Right lobe of liver (tissue), 6 donors: ENCODE data around the gene ITPRID2. TPM values are rescaled to one million over a fixed set of nuclear protein-coding genes. Genes with fewer than 3 reads are reported as not detected.

ENCODE experiments used
- ATAC-seq, 4 donors: fragments of 200-7000 bp; cut with Tn5 transposase; one replicate each; pipeline ENCODE4 v1.9.1; 2020; ENCODE audit warnings: mild to moderate bottlenecking in 4 of 4, moderate library complexity in 4 of 4
- DNase-seq, 3 donors: peaks; one replicate each; pipeline ENCODE4 v3.0.0-alpha.2; 2020
- H3K27ac ChIP-seq, 3 donors: fragments of 200-600 bp; one replicate each; pipeline ENCODE4 v1.8.0; 2022
- H3K27me3 ChIP-seq, 2 donors: fragments of 200-600 bp; one replicate each; pipeline ENCODE4 v1.8.0; 2022
- H3K36me3 ChIP-seq, 4 donors: fragments of 200-600 bp; sonication (generic) in 1 of 4; one replicate each; pipeline versions ENCODE4 v1.5.1 to v1.8.0; 2017 to 2022; ENCODE audit warnings: control low read depth in 1 of 4
- H3K4me1 ChIP-seq, 4 donors: fragments of 200-600 bp; sonication (generic) in 1 of 4; one replicate each; pipeline versions ENCODE4 v1.5.1 to v1.8.0; 2017 to 2022; ENCODE audit warnings: control low read depth in 1 of 4
- H3K4me3 ChIP-seq, 3 donors: fragments of 200-600 bp; one replicate each; pipeline ENCODE4 v1.8.0; 2022
- H3K9me3 ChIP-seq, 4 donors: fragments of 200-600 bp; sonication (generic) in 1 of 4; one replicate each; pipeline versions ENCODE4 v1.5.1 to v1.8.0; 2017 to 2022; ENCODE audit warnings: control low read depth in 1 of 4
- CTCF ChIP-seq, 4 donors: fragments of 200-600 bp in 3 of 4; fragments of 450-650 bp in 1 of 4; IDR thresholded peaks; one replicate each; pipeline versions ENCODE4 v1.5.1 to v1.8.0; 2016 to 2022; ENCODE audit warnings: antibody characterized with exemption in 4 of 4, mild to moderate bottlenecking in 2 of 4
- POLR2A ChIP-seq: fragments of 450-650 bp; IDR thresholded peaks from one replicate; pipeline ENCODE4 v1.6.1; 2017; ENCODE audit warnings: antibody characterized with exemption, mild to moderate bottlenecking
- WGBS: methylation state at CpG from one replicate; pipeline ENCODE4 v1.1.6; 2018; ENCODE audit warnings: low coverage, low lambda C conversion rate; ENCODE audit not compliant: insufficient coverage; ENCODE audit errors: missing lambda C conversion rate; 5-methylcytosine and 5-hydroxymethylcytosine counted together
- intact Hi-C, 2 donors: fragments of 100-400 bp; cut with DNase I; formaldehyde crosslinking; loops; one replicate each; pipeline versions ENCODE4 v1.11.2 to v1.14.1; 2022
- total RNA-seq, 6 experiments: library from RNA; depleted of rRNA in 2 of 6; stranded (reverse); fragments of >200 nt in 2 of 6; fragmentation: NEBNext Ultra II Directional in 3 of 6; extraction: Animal tissue kit (Norgen Biotek cat#: 25700) in 3 of 6; gene quantifications; one replicate each; pipeline versions ENCODE4 v1.1.0 to v1.2.4, GENCODE V29; 2016 to 2023
- donor health status: DM: no; HTN: yes; CAD: no.
- donor health status: DM: no; HTN: no; CAD: no.
- donor health status: DM: no; HTN: no; CAD: no.
- donor health status: DM: no; HTN: yes; CAD: no.
- donor health status: DM: no; HTN: yes; CAD: no.

Gene ITPRID2
- total RNA-seq, 6 experiments from 2014 or later: 49.4 to 129 (median 74.5) TPM

- Histone ChIP-seq H3K27ac (no peak overlapping the region), H3K36me3 (no peaks in the 10 kb centered on the region), H3K4me1 (no peaks in the 10 kb centered on the region), H3K27me3 (no peaks in the 10 kb centered on the region), H3K4me3 (no peak overlapping the region), H3K9me3 (no peaks in the 10 kb centered on the region)
- intact Hi-C loops: no loop called here
- TF ChIP-seq CTCF (IDR thresholded peaks at IDR 0.05) (no peak), POLR2A (no peak)
- DNase-seq (no peak), ATAC-seq (no peak)
Observed at GRCh38 chr2:181859803-181860202, 31.7 kb upstream of the ITPRID2 start.

GRCh38 chr2:181861379-181861778, 30.2 kb upstream of the ITPRID2 start:
- 79% methylated on average over 4 of the region's 4 CpGs for WGBS
- DNase-seq (no peak), ATAC-seq (no peak)
- no peaks in the 10 kb centered on the region for H3K36me3 ChIP-seq
- TF ChIP-seq CTCF (IDR thresholded peaks at IDR 0.05) (no peak), POLR2A (no peak)
- intact Hi-C loops: no loop called here
- H3K4me3 ChIP-seq: no peak overlapping the region
- no peaks in the 10 kb centered on the region for H3K4me1 ChIP-seq
- H3K27me3 ChIP-seq: no peaks in the 10 kb centered on the region
- H3K9me3 ChIP-seq: no peaks in the 10 kb centered on the region
- no peak overlapping the region for H3K27ac ChIP-seq

GRCh38 chr2:181862583-181863281, 28.8 kb upstream of the ITPRID2 start:
- Histone ChIP-seq H3K36me3 (no peaks in the 10 kb centered on the region), H3K27ac (no peak overlapping the region), H3K9me3 (no peaks in the 10 kb centered on the region), H3K4me1 (no peaks in the 10 kb centered on the region), H3K4me3 (no peak overlapping the region), H3K27me3 (no peaks in the 10 kb centered on the region)
- ATAC-seq (no peak), DNase-seq (no peak)
- intact Hi-C loops: no loop called here
- WGBS: 68% methylated on average over 4 of the region's 4 CpGs
- no peak for TF ChIP-seq POLR2A
- TF ChIP-seq CTCF (IDR thresholded peaks at IDR 0.05): no peak

GRCh38 chr2:181872178-181872577, 19.4 kb upstream of the ITPRID2 start:
- no peak for ATAC-seq

More at GRCh38 chr2:181872178-181872577, 19.4 kb upstream of the ITPRID2 start:
- no peak overlapping the region for H3K4me3 ChIP-seq
- DNase-seq: no peak
- TF ChIP-seq CTCF (IDR thresholded peaks at IDR 0.05): no peak
- no peak for TF ChIP-seq POLR2A
- no peaks in the 10 kb centered on the region for H3K27me3 ChIP-seq
- no peaks in the 10 kb centered on the region for H3K4me1 ChIP-seq
- intact Hi-C loops: no loop called here
- no peaks in the 10 kb centered on the region for H3K36me3 ChIP-seq
- 58% methylated on average over 1 of the region's 1 CpG for WGBS
- H3K9me3 ChIP-seq: no peaks in the 10 kb centered on the region
- H3K27ac ChIP-seq: no peak overlapping the region
